H1 (cell line): ENCODE measurements around the gene POLR2A. TPM values are rescaled to one million over a fixed set of nuclear protein-coding genes. Genes with fewer than 3 reads are reported as not detected.

Experiments used
- CTCF ChIA-PET: fragments of 300-600 bp; sonication (Branson Sonifier 250); formaldehyde crosslinking; loops from one replicate; lab custom pipeline; 2021; ENCODE audit not compliant: partially characterized antibody; lab: Charles Lee
- POLR2A ChIA-PET: fragments of 300-600 bp; sonication (Branson Sonifier 250); formaldehyde crosslinking; loops from one replicate; lab custom pipeline; 2021; ENCODE audit warnings: inconsistent platforms; ENCODE audit not compliant: partially characterized antibody; lab: Charles Lee
- DNase-seq, 2 experiments: peaks; one replicate each; pipeline versions ENCODE4 v3.0.0 to v3.0.0-alpha.2; 2010 to 2022; ENCODE audit warnings: low spot score in 2 of 2, low read depth in 1 of 2, mixed read lengths in 1 of 2
- FAIRE-seq: peaks from 2 replicates; lab custom pipeline; 2011; peaks lifted over from hg19 to GRCh38; lab: Jason Lieb, UNC
- H2AFZ ChIP-seq: 2 replicates; pipeline ENCODE4 v1.8.1; 2012; ENCODE audit warnings: low read length, inconsistent platforms
- H2AK5ac ChIP-seq: 2 replicates; pipeline ENCODE4 v1.6.1; 2013; ENCODE audit warnings: low read depth, low read length
- H2BK120ac ChIP-seq: replicated peaks from 2 replicates; pipeline ENCODE3; 2013; ENCODE audit warnings: low read depth, low read length, inconsistent platforms
- H2BK12ac ChIP-seq: 2 replicates; pipeline ENCODE4 v1.6.1; 2013; ENCODE audit warnings: low read depth, low read length
- H2BK15ac ChIP-seq: 2 replicates; pipeline ENCODE4 v1.6.1; 2013; ENCODE audit warnings: low read length
- H2BK20ac ChIP-seq: 2 replicates; pipeline ENCODE4 v1.6.1; 2013; ENCODE audit warnings: low read length
- H2BK5ac ChIP-seq: 2 replicates; pipeline ENCODE4 v1.6.1; 2013; ENCODE audit warnings: low read depth, low read length
- H3K14ac ChIP-seq: 2 replicates; pipeline ENCODE4 v1.6.1; 2013; ENCODE audit warnings: inconsistent platforms; ENCODE audit not compliant: insufficient read length
- H3K18ac ChIP-seq: 2 replicates; pipeline ENCODE4 v1.6.1; 2013; ENCODE audit warnings: low read length; ENCODE audit errors: extremely low read depth
- H3K23ac ChIP-seq: 2 replicates; pipeline ENCODE4 v1.6.1; 2013; ENCODE audit warnings: inconsistent platforms; ENCODE audit not compliant: insufficient read length
- H3K23me2 ChIP-seq: 2 replicates; pipeline ENCODE4 v1.6.1; 2013; ENCODE audit warnings: low read depth, low read length
- H3K27ac ChIP-seq: 2 replicates; pipeline ENCODE4 v1.6.1; 2011; ENCODE audit warnings: low read depth, low read length, inconsistent platforms
- H3K27me3 ChIP-seq, 4 experiments: replicated peaks in 1 of 4; 1 replicate in 1 of 4; 2 replicates in 3 of 4; pipeline versions ENCODE4 v1.6.1 to v1.8.1; 2011 to 2013; ENCODE audit warnings: low read length in 3 of 4, mild to moderate bottlenecking in 3 of 4, inconsistent platforms in 2 of 4, mixed read lengths in 2 of 4, moderate library complexity in 1 of 4; ENCODE audit not compliant: control insufficient read depth in 3 of 4, insufficient read depth in 3 of 4; ENCODE audit errors: extremely low read depth in 1 of 4
- H3K36me3 ChIP-seq, 4 experiments: 2 replicates each; pipeline versions ENCODE4 v1.6.1 to v1.8.1; 2011 to 2013; ENCODE audit warnings: mild to moderate bottlenecking in 4 of 4, low read length in 3 of 4, moderate library complexity in 2 of 4, control low read depth in 1 of 4, inconsistent platforms in 1 of 4; ENCODE audit not compliant: insufficient read depth in 4 of 4, control insufficient read depth in 2 of 4
- H3K4ac ChIP-seq: replicated peaks from 2 replicates; pipeline ENCODE3; 2013; ENCODE audit warnings: low read length, low read depth, mixed read lengths, inconsistent platforms; ENCODE audit not compliant: insufficient read length
- H3K4me1 ChIP-seq, 4 experiments: replicated peaks in 1 of 4; 1 replicate in 1 of 4; 2 replicates in 3 of 4; pipeline versions ENCODE4 v1.6.1 to v1.8.1; 2011 to 2013; ENCODE audit warnings: low read length in 3 of 4, inconsistent platforms in 2 of 4, mixed read lengths in 1 of 4; ENCODE audit not compliant: insufficient read depth in 4 of 4, control insufficient read depth in 3 of 4
- H3K4me2 ChIP-seq, 2 experiments: 2 replicates each; pipeline versions ENCODE4 v1.6.1 to v1.8.1; 2011 to 2013; ENCODE audit warnings: low read depth in 2 of 2, low read length in 2 of 2, control low read depth in 1 of 2, inconsistent platforms in 1 of 2, mild to moderate bottlenecking in 1 of 2; ENCODE audit not compliant: insufficient read depth in 1 of 2
- H3K4me3 ChIP-seq, 4 experiments: fragments of 200-600, 300-600 bp in 1 of 4; sonication (generic), shearing (Covaris generic), sonication (Bioruptor Twin) in 1 of 4; 2 replicates each; pipeline versions ENCODE4 v1.5.1 to v1.8.1; 2011 to 2016; ENCODE audit warnings: low read length in 4 of 4, low read depth in 3 of 4, control low read depth in 2 of 4, inconsistent platforms in 2 of 4, mild to moderate bottlenecking in 2 of 4, mixed read lengths in 1 of 4, moderate library complexity in 1 of 4; ENCODE audit not compliant: insufficient read depth in 2 of 4; ENCODE audit errors: extremely low read depth in 1 of 4
- H3K56ac ChIP-seq: replicated peaks from 2 replicates; pipeline ENCODE3; 2013; ENCODE audit warnings: low read depth, mild to moderate bottlenecking, mixed read lengths, low read length, inconsistent platforms; ENCODE audit not compliant: insufficient read length
- H3K79me1 ChIP-seq: 2 replicates; pipeline ENCODE4 v1.6.1; 2013; ENCODE audit warnings: low read depth, low read length, control low read depth
- H3K79me2 ChIP-seq, 2 experiments: 2 replicates each; pipeline versions ENCODE4 v1.6.1 to v1.8.1; 2012 to 2013; ENCODE audit warnings: low read length in 2 of 2, mild to moderate bottlenecking in 2 of 2, inconsistent platforms in 1 of 2; ENCODE audit not compliant: insufficient read depth in 2 of 2, control insufficient read depth in 1 of 2
- H3K9ac ChIP-seq, 4 experiments: replicated peaks in 1 of 4; 1 replicate in 1 of 4; 2 replicates in 3 of 4; pipeline versions ENCODE4 v1.6.1 to v1.8.1; 2011 to 2013; ENCODE audit warnings: low read depth in 3 of 4, low read length in 3 of 4, control low read depth in 2 of 4, mild to moderate bottlenecking in 2 of 4, moderate library complexity in 2 of 4, inconsistent platforms in 1 of 4; ENCODE audit errors: extremely low read depth in 1 of 4
- H3K9me3 ChIP-seq, 2 experiments: 2 replicates each; pipeline versions ENCODE4 v1.6.1 to v1.8.1; 2012 to 2013; ENCODE audit warnings: mild to moderate bottlenecking in 2 of 2, moderate library complexity in 2 of 2, control low read depth in 1 of 2, inconsistent platforms in 1 of 2, low read depth in 1 of 2, low read length in 1 of 2, mixed read lengths in 1 of 2; ENCODE audit not compliant: insufficient read depth in 2 of 2
- H4K20me1 ChIP-seq, 2 experiments: replicated peaks in 1 of 2; 2 replicates each; pipeline versions ENCODE3 to v1.8.1; 2011 to 2013; ENCODE audit warnings: inconsistent platforms in 2 of 2, low read length in 2 of 2, mild to moderate bottlenecking in 1 of 2; ENCODE audit not compliant: insufficient read depth in 2 of 2, control insufficient read depth in 1 of 2
- H4K5ac ChIP-seq: 2 replicates; pipeline ENCODE4 v1.6.1; 2013; ENCODE audit warnings: low read length, low read depth, mixed read lengths, inconsistent platforms; ENCODE audit not compliant: insufficient read length
- H4K8ac ChIP-seq: 2 replicates; pipeline ENCODE4 v1.8.0; 2013; ENCODE audit warnings: mild to moderate bottlenecking, moderate library complexity, low read length, inconsistent platforms; ENCODE audit not compliant: insufficient read depth; ENCODE audit errors: extremely low read depth
- H4K91ac ChIP-seq: replicated peaks from 2 replicates; pipeline ENCODE3; 2013; ENCODE audit warnings: low read length, mixed read lengths, inconsistent platforms; ENCODE audit not compliant: insufficient read length
- CREB1 ChIP-seq: IDR thresholded peaks from 2 replicates; pipeline ENCODE4 v1.6.1; 2012; ENCODE audit warnings: inconsistent platforms
- EZH2 ChIP-seq: fragments of 200-600 bp; sonication (generic); IDR thresholded peaks from 2 replicates; pipeline ENCODE4 v1.7.1; 2012; ENCODE audit warnings: low read depth, mild to moderate bottlenecking, moderate library complexity, low read length, inconsistent platforms; ENCODE audit not compliant: severe bottlenecking
- HDAC6 ChIP-seq: IDR thresholded peaks from one replicate; pipeline ENCODE4 v1.7.1; 2012; ENCODE audit warnings: low read depth, mild to moderate bottlenecking, inconsistent platforms, low read length, moderate library complexity
- JUN ChIP-seq: IDR thresholded peaks from 2 replicates; pipeline ENCODE4 v1.6.1; 2011; ENCODE audit warnings: low read depth, mild to moderate bottlenecking, improper control_type of control experiment, low read length
- RBBP5 ChIP-seq: IDR thresholded peaks from 2 replicates; pipeline ENCODE4 v1.7.1; 2012; ENCODE audit warnings: low read depth, mild to moderate bottlenecking, inconsistent platforms, low read length, moderate library complexity, borderline replicate concordance
- SIRT6 ChIP-seq: IDR thresholded peaks from one replicate; pipeline ENCODE4 v1.7.1; 2012; ENCODE audit warnings: low read length, inconsistent platforms
- TAF7 ChIP-seq: optimal IDR thresholded peaks from 2 replicates; pipeline ENCODE3; 2011; ENCODE audit warnings: low read depth, mild to moderate bottlenecking, inconsistent platforms, low read length, moderate library complexity, borderline replicate concordance
- TCF12 ChIP-seq: IDR thresholded peaks from 2 replicates; pipeline ENCODE4 v1.6.1; 2011; ENCODE audit warnings: low read depth, mild to moderate bottlenecking, low read length
- WGBS, 2 experiments: shearing (Covaris generic) in 1 of 2; methylation state at CpG; one replicate each; pipeline versions ENCODE4 v1.1.6 to v1.1.7; 2013 to 2015; ENCODE audit warnings: low lambda C conversion rate in 2 of 2, mixed read lengths in 2 of 2, inconsistent platforms in 1 of 2, low coverage in 1 of 2, missing lambda C conversion rate in 1 of 2; ENCODE audit not compliant: insufficient replicate concordance in 2 of 2, insufficient coverage in 1 of 2, insufficient read length in 1 of 2; ENCODE audit errors: extremely low coverage in 1 of 2, missing lambda C conversion rate in 1 of 2; 5-methylcytosine and 5-hydroxymethylcytosine counted together
- polyA plus RNA-seq, 7 experiments: library from polyadenylated mRNA; depleted of rRNA in 3 of 7; stranded (reverse) in 5 of 7; unstranded in 2 of 7; fragments of >200 nt in 5 of 7; fragments of 200-250 nt in 2 of 7; gene quantifications; 1 replicate in 5 of 7; 2 replicates in 1 of 7; 4 replicates in 1 of 7; pipeline versions ENCODE4 v1.2.1 to v1.2.3, GENCODE V29; 2011 to 2013; ENCODE audit warnings: missing spikeins in 2 of 7, mixed read lengths in 2 of 7
- total RNA-seq: library from RNA; stranded (reverse); fragmentation: NEBNext Ultra II Directional; extraction: Animal tissue kit (Norgen Biotek cat#: 25700); gene quantifications from 2 replicates; pipeline ENCODE4 v1.2.1, GENCODE V29; 2021
- TF ChIP-seq, protein P1 (sequence below): IDR thresholded peaks from 2 replicates; pipeline ENCODE4 v1.6.1; 2011; ENCODE audit warnings: low read depth, mild to moderate bottlenecking, low read length; ENCODE audit not compliant: insufficient read depth

POLR2A gene
- total and polyA plus RNA-seq, 2 of the 8 experiments (the other 6 are each of a cell fraction or from before 2014, with no cell fraction given) = 26.8 to 150 TPM

DNA sequence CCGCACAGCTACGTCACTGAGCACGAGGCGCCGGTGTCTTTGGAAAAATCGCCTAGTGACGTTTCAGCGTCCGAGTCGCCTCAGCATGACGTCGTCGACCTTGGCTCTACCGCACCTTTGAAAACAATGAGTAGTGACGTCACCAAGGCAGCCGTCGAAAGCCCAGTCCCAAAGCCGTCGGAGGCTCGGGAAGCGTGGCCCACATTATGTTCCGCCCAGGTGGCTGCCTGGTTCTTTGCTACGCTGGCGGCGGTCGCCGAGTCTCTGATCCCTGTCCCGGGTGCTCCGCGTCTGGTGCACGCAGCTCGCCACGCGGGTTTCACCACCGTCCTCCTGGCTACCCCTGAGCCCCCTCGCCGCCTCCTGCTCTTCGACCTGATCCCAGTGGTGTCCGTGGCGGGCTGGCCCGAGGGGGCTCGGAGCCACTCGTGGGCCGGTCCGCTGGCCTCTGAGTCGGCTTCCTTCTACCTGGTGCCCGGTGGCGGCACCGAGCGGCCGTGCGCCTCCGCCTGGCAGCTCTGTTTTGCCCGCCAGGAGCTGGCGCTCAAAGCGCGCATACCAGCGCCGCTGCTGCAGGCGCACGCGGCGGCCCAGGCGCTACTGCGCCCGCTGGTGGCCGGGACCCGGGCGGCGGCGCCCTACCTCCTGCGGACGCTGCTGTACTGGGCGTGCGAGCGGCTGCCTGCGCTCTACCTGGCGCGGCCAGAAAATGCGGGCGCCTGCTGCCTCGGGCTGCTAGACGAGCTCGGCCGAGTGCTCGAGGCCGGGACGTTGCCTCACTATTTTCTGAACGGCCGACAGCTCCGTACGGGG, 47.4 kb upstream of the POLR2A start:
- H2BK12ac ChIP-seq = peak overlapping the region; percentile 94
- peak overlapping the region; percentile 79 for H4K91ac ChIP-seq
- peak overlapping the region; percentile 48 for H3K56ac ChIP-seq
- H2AK5ac ChIP-seq = no peak overlapping the region; the same call in 1 of the 2 replicates
- peak overlapping the region; percentile 59 for H3K27ac ChIP-seq
- no peaks in the 10 kb centered on the region for H4K20me1 ChIP-seq
- peak overlapping the region; percentile 95; the same call in 1 of the 2 replicates for H2BK15ac ChIP-seq
- H3K4me2 ChIP-seq = peak overlapping the region; percentile 91
- DNase-seq (peak in 1 of 2 experiments; percentile 87), FAIRE-seq (peak; percentile 69)
- H3K4ac ChIP-seq = no peak overlapping the region
- no peaks in the 10 kb centered on the region for H3K9me3 ChIP-seq
- no peak overlapping the region for H2BK20ac ChIP-seq
- H3K36me3 ChIP-seq = no peaks in the 10 kb centered on the region
- H2BK5ac ChIP-seq = peak overlapping the region; percentile 63
- 0 out of 2 replicates have a peak overlapping the region, but pooled peaks have one; percentile 43 for H2AFZ ChIP-seq
- H3K79me2 ChIP-seq = no peaks in the 10 kb centered on the region
- H2BK120ac ChIP-seq = peak overlapping the region; percentile 91
- peak overlapping the region; percentile 52 for H4K5ac ChIP-seq
- no peaks in the 10 kb centered on the region for H3K79me1 ChIP-seq
- peak overlapping the region; percentile 40; the same call in 1 of the 2 replicates for H3K18ac ChIP-seq
- H3K14ac ChIP-seq = no peak overlapping the region
- peaks cover 0 to 28% (median 15%) of the 10 kb centered on the region in 4 experiments; a peak in 6 of 7 replicates for H3K4me1 ChIP-seq
- POLR2A ChIA-PET = interaction anchor here (0.6 to 15.5 kb wide), 28 partner anchors 8 to 322 kb away, joined by 3 to 339 read pairs (median 4); partner anchors contain the start of genes ACAP1, ASGR2, CHRNB1 and CLDN7
- H3K4me3 ChIP-seq = peak overlapping the region; percentile 50 to 83 (median 67)
- peak overlapping the region in 3 of 4 experiments; percentile 1 to 46 (median 6); a peak in 5 of 7 replicates for H3K9ac ChIP-seq
- CTCF ChIA-PET = interaction anchor here (0.6 to 5.1 kb wide), 40 partner anchors 10 to 311 kb away, joined by 3 to 56 read pairs (median 5); partner anchors contain the start of genes KCTD11, SPEM2, TMEM256 and TMEM95
- peaks cover 31% of the 10 kb centered on the region for H3K23me2 ChIP-seq
- H4K8ac ChIP-seq = peak overlapping the region; percentile 97
- no peak overlapping the region for H3K23ac ChIP-seq
- 3% methylated on average over 83 of the region's 92 CpGs; no CpG with 5 or more reads in 1 of the 2 experiments for WGBS, 2 experiments
- H3K27me3 ChIP-seq = peaks cover 2 to 19% (median 12%) of the 10 kb centered on the region in 4 experiments; a peak in 6 of 7 replicates
- TF ChIP-seq JUN (0 out of 2 replicates have a peak, but pooled peaks have one; percentile 19), SIRT6 (no peak), HDAC6 (no peak), CREB1 (peak; percentile 99), RBBP5 (peak; percentile 62; the same call in 1 of the 2 replicates), EZH2 (no peak), TCF12 (peak; percentile 59; the same call in 1 of the 2 replicates), TAF7 (peak; percentile 90)
- TF ChIP-seq, protein P1, sequence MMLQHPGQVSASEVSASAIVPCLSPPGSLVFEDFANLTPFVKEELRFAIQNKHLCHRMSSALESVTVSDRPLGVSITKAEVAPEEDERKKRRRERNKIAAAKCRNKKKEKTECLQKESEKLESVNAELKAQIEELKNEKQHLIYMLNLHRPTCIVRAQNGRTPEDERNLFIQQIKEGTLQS = no peak
